Stimulated activated CD8-positive, alpha-beta memory T cell treated with anti-CD3 and anti-CD28 coated beads, Interleukin-7, amount 100 ng/mL, for 4 hours (primary cell): ENCODE data around the gene MED1.
"Not testable (repeated sequence)": the region's sequence is repeated elsewhere in the genome, so short reads cannot be mapped to it uniquely, and the experiment has no call there.

Experiments used
- DNase-seq, 2 donors: peaks; one replicate each; pipeline ENCODE4 v3.0.0-alpha.2; 2020; ENCODE audit warnings: low read depth in 2 of 2

MED1 gene

GRCh38 chr17:39450847-39451581 lies at the start of gene MED1:
Gene MED1 (minus strand): TSS chr17:39451263. CDS start chr17:39451062, 201 bp downstream.
- DNase-seq = peak; percentile 83 to 87

DNA sequence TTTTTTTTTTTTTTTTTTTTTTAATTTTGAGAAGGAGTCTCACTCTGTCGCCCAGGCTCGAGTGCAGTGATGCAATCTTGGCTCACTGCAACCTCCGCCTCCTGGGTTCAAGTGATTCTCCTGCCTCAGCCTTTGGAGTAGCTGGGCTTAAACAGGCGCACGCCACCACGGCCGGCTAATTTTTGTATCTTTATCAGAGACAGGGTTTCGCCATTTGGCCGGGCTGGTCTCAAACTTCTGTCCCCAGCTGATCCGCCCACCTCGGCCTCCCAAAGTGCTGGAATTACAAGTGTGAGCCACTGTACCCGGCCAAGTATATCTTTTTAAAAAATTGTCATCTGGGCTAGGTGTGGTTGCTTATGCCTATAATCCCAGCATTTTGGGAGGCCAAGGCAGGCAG lies 45.9 kb upstream of the MED1 start:
- not testable (repeated sequence) for DNase-seq

DNA sequence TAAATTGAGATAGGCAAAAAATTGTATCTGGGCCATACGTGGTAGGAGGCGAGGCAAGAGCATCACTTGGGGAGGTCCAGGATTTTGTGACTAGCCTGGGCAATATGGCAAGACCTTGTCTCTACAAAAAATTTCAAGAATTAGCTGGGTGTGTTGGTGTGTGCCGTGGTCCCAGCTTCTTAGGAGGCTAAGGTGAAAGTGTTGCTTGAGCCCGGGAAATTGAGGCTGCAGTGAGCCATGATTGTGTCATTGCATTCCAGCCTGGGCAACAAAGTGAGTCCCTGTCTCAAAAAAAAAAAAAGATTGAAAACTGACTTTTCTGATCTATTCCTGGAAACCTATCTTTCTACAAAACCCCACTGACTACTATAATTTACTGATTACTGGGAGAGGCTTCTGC lies 36.9 kb upstream of the MED1 start:
- no peak for DNase-seq

GRCh38 chr17:39487490-39487889 lies 36.4 kb upstream of the MED1 start:
- DNase-seq = not testable (repeated sequence)

DNA sequence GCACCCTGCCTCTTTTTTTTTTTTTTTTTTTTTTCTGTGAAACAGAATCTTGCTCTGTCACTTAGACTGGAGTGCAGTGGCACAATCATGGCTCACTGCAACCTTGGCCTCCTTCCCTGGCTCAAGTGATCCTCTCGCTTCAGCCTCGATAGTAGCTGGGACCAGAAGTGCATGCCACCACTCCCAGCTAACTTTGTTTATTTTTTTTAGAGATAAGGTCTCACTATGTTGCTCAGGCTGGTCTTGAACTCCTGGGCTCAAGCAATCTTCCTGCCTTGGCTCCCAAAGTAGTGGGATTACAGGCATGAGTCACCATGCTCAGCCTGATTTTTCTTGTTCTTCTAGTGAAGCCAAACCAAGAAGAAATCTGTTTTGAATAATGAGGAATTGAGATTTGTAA lies 35.2 kb upstream of the MED1 start:
- no peak for DNase-seq

GRCh38 chr17:39485555-39485954 lies 34.5 kb upstream of the MED1 start:
- no peak for DNase-seq

DNA sequence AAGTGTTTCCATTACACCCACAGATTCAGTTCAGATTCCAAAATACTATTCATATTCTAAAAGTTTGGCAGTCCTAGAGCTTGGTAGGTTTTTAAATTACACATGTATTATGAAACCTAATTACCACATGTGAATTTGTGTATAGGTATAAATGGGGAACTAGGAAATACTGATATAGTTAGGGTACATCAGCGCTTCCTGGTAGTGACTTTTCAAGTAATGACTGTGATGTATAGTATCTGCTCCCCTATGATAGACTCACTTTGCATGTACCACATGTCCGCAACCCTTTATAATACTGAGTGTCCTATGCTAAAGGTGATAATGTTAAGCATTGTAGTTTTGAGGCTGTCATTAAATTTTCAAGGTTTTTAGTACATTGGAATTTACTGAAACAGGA lies 33.1 kb upstream of the MED1 start:
- DNase-seq = no peak

GRCh38 chr17:39483506-39483905 lies 32.4 kb upstream of the MED1 start:
- DNase-seq = no peak

DNA sequence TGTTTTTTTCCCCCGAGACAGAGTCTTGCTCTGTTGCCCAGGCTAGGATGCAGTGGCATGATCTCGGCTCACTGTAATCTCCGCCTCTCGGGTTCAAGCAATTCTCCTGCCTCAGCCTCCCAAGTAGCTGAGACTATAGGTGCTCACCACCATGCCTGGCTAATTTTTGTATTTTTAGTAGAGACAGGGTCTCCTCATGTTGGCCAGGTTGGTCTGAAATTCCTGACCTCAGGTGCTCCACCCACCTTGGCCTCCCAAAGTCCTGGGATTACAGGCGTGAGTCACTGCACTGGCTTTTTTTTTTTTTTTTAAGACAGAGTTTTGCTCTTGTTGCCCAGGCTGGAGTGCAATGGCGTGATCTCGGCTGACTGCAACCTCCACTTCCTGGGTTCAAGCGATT lies 28.6 kb upstream of the MED1 start:
- DNase-seq = not testable (repeated sequence)

DNA sequence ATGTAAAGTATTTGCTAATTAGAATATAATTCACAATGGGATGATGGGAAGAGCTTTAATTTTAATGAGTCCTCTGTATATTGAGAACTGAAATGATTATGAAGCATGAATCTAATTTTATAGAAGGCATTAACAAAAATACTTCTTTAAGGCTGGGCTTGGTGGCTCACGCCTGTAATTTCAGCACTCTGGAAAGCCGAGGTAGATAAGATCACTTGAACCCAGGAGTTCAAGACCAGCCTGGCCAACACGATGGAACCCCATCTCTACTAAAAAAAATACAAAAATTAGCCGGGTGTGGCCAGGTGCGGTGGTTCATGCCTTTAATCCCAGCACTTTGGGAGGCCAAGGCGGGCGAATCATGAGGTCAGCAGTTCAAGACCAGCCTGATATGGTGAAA lies 22.2 kb upstream of the MED1 start:
- no peak for DNase-seq

DNA sequence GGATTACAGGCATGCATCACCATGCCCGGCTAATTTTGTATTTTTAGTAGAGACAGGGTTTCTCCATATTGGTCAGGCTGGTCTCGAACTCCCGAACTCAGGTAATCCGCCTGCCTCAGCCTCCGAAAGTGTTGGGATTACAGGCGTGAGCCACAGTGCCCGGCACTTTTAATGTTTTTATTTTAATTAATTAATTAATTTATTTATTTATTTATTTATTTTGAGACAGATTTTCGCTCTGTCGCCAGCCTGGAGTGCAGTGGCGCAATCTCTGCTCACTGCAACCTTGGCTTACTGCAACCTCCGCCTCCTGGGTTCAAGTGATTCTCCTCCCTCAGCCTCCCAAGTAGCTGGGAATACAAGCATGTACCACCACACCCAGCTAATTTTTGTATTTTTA lies 17.5 kb upstream of the MED1 start:
- DNase-seq = not testable (repeated sequence)

DNA sequence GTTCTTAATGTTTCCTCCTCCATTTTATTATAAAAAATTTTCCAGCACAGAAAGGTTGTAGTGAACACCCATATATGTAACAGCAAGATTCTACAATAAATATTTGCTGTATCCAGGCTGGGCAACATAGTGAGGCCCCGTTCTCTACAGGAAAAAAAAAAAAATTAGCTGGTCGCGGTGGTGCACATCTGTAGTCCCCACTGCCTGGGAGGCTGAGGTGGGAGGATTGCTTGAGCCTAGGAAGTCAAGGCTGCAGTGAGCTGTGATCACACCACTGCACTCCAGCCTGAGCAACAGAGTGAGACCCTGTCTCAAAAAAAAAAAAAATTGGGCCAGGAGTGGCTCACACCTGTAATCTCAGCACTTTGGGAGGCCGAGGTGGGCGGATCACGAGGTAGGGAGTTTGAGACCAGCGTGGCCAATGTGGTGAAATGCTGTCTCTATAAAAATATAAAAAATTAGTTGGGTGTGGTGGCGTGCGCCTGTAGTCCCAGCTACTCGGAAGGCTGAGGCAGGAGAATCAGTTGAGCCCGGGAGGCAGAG lies 13.6 kb upstream of the MED1 start:
- not testable (repeated sequence) for DNase-seq

DNA sequence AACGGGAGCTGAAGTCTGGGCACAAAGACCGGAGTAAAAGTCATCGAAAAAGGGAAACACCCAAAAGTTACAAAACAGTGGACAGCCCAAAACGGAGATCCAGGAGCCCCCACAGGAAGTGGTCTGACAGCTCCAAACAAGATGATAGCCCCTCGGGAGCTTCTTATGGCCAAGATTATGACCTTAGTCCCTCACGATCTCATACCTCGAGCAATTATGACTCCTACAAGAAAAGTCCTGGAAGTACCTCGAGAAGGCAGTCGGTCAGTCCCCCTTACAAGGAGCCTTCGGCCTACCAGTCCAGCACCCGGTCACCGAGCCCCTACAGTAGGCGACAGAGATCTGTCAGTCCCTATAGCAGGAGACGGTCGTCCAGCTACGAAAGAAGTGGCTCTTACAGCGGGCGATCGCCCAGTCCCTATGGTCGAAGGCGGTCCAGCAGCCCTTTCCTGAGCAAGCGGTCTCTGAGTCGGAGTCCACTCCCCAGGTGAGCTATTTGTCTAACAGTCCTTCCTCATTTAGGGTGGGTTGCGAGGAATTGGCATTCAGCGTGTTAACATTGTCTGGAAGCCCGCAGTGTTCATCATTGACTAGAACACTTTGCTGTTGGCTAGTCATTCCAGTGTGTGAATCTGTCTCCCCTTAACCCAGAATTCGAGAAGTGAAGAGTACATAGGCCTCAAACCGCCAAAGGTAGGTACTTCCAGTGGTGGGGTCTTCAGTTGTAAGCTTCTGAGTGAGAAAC lies 11.7 kb upstream of the MED1 start:
- no peak for DNase-seq

- no peak for DNase-seq
These were observed 11.0 kb upstream of the MED1 start for GRCh38 chr17:39461926-39462569.

DNA sequence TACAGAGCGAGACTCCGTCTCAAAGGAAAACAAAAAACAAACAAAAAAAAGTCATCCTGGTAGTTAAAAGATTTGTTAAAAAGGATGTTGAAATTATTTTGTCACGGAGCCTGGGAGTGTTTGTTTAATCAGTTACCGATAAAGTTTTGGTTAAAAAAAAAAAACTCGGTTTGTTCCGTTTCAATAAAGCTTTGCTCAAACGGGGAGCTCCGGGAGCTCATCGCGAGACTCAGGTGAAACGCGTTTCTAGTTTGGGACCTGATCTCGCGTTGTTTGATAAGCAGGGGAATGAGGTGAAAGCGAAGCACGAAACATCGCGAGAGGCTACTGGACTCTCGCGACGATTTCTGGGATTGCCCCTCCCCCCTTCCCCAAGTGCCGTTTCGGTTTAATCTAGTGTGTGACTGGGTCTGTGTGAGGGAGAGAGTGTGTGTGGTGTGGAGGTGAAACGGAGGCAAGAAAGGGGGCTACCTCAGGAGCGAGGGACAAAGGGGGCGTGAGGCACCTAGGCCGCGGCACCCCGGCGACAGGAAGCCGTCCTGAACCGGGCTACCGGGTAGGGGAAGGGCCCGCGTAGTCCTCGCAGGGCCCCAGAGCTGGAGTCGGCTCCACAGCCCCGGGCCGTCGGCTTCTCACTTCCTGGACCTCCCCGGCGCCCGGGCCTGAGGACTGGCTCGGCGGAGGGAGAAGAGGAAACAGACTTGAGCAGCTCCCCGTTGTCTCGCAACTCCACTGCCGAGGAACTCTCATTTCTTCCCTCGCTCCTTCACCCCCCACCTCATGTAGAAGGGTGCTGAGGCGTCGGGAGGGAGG lies 10.3 kb upstream of the MED1 start, which contains the start of gene CDK12:
TSS of gene CDK12 (plus strand) at position 374 of the 813 bp plus-strand sequence. CDS start 586 bp downstream, outside the sequence.
- DNase-seq = peak; percentile 87 to 94

GRCh38 chr17:39455919-39456318 lies 4.9 kb upstream of the MED1 start:
- DNase-seq = no peak

GRCh38 chr17:39450051-39450450 lies 1.0 kb downstream of the MED1 start:
- no peak for DNase-seq

GRCh38 chr17:39447561-39447960 lies 3.5 kb downstream of the MED1 start:
- no peak for DNase-seq

GRCh38 chr17:39443326-39443725 lies 7.7 kb downstream of the MED1 start:
- DNase-seq = no peak

DNA sequence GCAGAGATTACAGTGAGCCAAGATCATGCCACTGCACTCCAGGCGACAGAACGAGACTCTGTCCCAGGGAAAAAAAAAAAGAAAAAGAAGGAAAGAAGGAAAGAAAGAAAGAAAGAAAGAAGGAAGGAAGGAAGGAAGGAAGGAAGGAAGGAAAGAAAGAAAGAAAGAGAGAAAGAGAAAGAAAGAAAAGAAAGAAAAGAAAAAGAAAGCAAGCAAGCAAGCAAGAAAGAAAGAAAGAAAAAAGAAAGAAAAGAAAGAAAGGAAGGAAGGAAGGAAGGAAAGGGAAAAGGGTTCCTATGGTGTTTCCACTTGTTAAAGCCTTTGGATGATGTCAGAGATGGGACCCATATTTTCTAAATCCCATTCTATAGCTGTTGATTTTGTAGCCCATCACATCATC lies 11.2 kb downstream of the MED1 start:
- not testable (repeated sequence) for DNase-seq

DNA sequence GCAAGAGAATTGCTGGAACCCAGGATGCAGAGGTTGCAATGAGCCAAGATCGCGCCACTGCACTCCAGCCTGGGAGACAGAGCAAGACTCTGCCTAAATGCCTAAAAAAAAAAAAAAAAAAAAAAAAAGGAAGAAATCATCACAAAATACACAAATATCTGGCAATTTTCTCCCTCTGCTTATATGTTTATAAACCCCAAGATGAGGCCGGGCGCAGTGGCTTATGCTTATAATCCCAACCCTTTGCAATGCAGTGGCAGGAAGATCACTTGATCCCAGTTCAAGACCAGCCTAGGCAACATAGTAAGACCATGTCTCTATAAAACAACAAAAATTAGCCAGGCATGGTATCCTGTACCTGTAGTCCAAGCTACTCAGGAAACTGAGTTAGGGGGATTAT lies 21.5 kb downstream of the MED1 start:
- DNase-seq = no peak
